Activated CD8-positive, alpha-beta T cell treated with anti-CD3 and anti-CD28 coated beads, Interleukin-2, amount 10 ng/mL, durations not matched to agents 7 days and 5 days (primary cell): ENCODE results near the gene EWSR1. TPM values are rescaled to one million over a fixed set of nuclear protein-coding genes. Genes with fewer than 3 reads are reported as not detected.
"Not testable (repeated sequence)": the region's sequence is repeated elsewhere in the genome, so short reads cannot be mapped to it uniquely, and the experiment has no call there.

Source experiments
- ATAC-seq: fragments of 150-1000 bp; cut with Tn5 transposase; one replicate; pipeline ENCODE4 v1.10.0; 2021; ENCODE audit warnings: moderate library complexity
- CTCF ChIA-PET: fragments of 350-600 bp; sonication (Branson Sonifier 250); formaldehyde crosslinking; loops from one replicate; lab custom pipeline; 2021; ENCODE audit warnings: antibody characterized with exemption; lab: Charles Lee
- POLR2A ChIA-PET: fragments of 350-600 bp; sonication (Branson Sonifier 250); formaldehyde crosslinking; loops from one replicate; lab custom pipeline; 2021; ENCODE audit warnings: antibody characterized with exemption; lab: Charles Lee
- DNase-seq: peaks from one replicate; pipeline ENCODE4 v3.0.0-alpha.2; 2020
- H3K27ac Mint-ChIP-seq: one replicate; pipeline ENCODE4 v1.8.0; 2021; ENCODE audit warnings: mild to moderate bottlenecking, mixed read lengths
- H3K27me3 Mint-ChIP-seq: one replicate; pipeline ENCODE4 v1.8.0; 2021; ENCODE audit warnings: low read depth, mixed read lengths
- H3K36me3 Mint-ChIP-seq: one replicate; pipeline ENCODE4 v1.8.0; 2021; ENCODE audit warnings: low read depth, mixed read lengths
- H3K4me1 Mint-ChIP-seq: one replicate; pipeline ENCODE4 v1.8.0; 2021; ENCODE audit warnings: low read depth, mixed read lengths
- H3K4me3 Mint-ChIP-seq: one replicate; pipeline ENCODE4 v1.8.0; 2021; ENCODE audit warnings: mild to moderate bottlenecking, mixed read lengths
- H3K9me3 Mint-ChIP-seq: one replicate; pipeline ENCODE4 v1.8.0; 2022; ENCODE audit warnings: mixed read lengths; ENCODE audit not compliant: insufficient read depth
- total RNA-seq, 2 experiments: library from RNA; stranded (reverse); gene quantifications; one replicate each; pipeline ENCODE4 v1.2.3, GENCODE V29; 2021

EWSR1 gene
- total RNA-seq, 2 experiments from 2014 or later = 323 to 326 TPM

DNA sequence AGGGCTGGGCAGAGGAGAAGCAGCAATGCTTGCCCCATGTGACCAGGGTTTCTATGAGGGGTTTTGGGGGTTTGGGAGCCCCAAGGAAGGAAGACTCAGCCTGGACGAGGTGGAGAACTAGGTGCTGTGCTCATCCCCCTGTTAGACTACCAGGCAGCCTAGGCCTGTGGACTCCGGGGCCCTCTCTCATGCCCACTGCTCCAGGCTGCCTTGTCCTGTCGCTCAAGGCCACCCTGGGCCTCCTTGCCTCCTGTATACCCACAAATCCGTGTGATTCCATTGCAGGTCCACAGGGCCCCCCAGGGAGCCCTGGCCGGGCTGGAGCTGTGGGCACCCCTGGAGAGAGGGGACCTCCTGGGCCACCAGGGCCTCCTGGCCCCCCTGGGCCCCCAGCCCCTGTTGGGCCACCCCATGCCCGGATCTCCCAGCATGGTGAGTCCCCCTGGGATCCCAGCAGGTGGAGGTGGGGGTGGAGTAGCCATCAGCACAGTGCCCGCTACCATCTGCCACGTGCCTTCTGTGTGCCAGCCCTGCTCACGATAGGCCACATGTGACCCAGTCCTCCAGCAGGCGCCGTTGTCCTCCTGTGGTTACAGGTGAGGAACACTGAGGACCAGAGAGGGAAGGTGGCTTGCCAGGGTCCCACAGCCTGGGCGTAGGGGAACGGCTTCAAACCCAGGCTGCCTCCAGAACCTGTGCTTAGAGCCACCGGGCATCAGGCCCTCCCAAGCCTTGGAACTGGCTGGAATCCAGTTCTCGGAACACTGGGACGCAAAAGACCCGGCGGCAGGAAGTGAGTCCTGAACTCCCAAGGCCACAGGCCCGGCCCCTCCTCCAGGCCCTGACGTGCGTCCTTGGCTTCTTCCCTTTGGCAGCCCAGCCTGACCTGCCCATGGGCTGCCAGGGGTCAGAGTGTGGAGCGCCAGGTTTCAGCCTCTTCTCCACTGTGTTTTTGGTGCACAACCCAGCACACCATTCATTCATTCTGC lies 35.8 kb upstream of the EWSR1 start:
- Mint-ChIP-seq H3K9me3 (peaks cover 4% of the 10 kb centered on the region), H3K27ac (no peak overlapping the region), H3K27me3 (peaks cover 7% of the 10 kb centered on the region), H3K36me3 (no peaks in the 10 kb centered on the region), H3K4me1 (no peaks in the 10 kb centered on the region), H3K4me3 (no peak overlapping the region)
- ChIA-PET CTCF (no interaction called here), POLR2A (no interaction called here)
- ATAC-seq (no peak), DNase-seq (no peak)

GRCh38 chr22:29233277-29233877 lies 34.7 kb upstream of the EWSR1 start:
- no peaks in the 10 kb centered on the region for H3K36me3 Mint-ChIP-seq
- peaks cover 4% of the 10 kb centered on the region for H3K9me3 Mint-ChIP-seq
- ChIA-PET POLR2A (no interaction called here), CTCF (interaction anchor here (1.0 to 1.2 kb wide), 2 partner anchors 12 to 13 kb away, joined by 3 to 4 read pairs; no protein-coding TSS in a partner anchor)
- H3K4me1 Mint-ChIP-seq = no peaks in the 10 kb centered on the region
- ATAC-seq (no peak), DNase-seq (no peak)
- no peak overlapping the region for H3K4me3 Mint-ChIP-seq
- H3K27me3 Mint-ChIP-seq = peaks cover 5% of the 10 kb centered on the region
- no peak overlapping the region for H3K27ac Mint-ChIP-seq

GRCh38 chr22:29240481-29240880 lies 27.6 kb upstream of the EWSR1 start:
- CTCF ChIA-PET, H3K4me1 Mint-ChIP-seq, ATAC-seq, H3K36me3 Mint-ChIP-seq, H3K27ac Mint-ChIP-seq, H3K4me3 Mint-ChIP-seq, DNase-seq: not testable (repeated sequence)
- H3K9me3 Mint-ChIP-seq = peaks cover 10% of the 10 kb centered on the region
- H3K27me3 Mint-ChIP-seq = peaks cover 17% of the 10 kb centered on the region
- POLR2A ChIA-PET = interaction anchor here (1.0 kb wide), 1 partner anchor 30 kb away, joined by 3 read pairs; no protein-coding TSS in a partner anchor

DNA sequence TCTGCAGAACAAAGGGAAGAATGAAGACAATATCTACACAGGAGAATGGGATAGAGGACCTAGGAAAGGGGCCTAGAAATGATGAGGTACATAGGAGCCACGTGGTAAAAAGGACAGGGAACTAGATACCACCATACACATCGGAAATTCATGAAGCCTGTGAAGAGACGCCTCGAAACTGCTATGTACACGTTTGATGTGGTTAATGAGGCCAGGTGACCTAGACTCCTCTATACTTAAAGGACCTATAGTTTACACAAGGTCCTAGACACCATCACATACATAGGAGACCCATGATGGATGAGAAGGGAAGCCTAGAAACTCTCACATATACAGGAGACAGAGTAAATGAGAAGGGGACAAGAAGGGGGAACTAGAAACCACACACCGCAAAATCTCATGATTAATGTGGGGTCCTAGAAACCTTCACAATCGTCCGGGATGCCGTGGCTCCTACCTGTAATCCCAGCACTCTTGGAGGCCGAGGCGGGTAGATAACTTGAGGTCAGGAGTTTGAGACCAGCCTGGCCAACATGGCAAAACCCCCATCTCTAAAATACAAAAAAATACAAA lies 24.1 kb upstream of the EWSR1 start:
- Mint-ChIP-seq H3K27ac (no peak overlapping the region), H3K9me3 (peaks cover 10% of the 10 kb centered on the region), H3K4me1 (peaks cover 2% of the 10 kb centered on the region), H3K4me3 (no peak overlapping the region), H3K36me3 (no peaks in the 10 kb centered on the region), H3K27me3 (peaks cover 17% of the 10 kb centered on the region)
- DNase-seq = no peak
- ChIA-PET CTCF (interaction anchor here (2.1 to 3.5 kb wide), 2 partner anchors 41 to 204 kb away, joined by 21 to 25 read pairs; no protein-coding TSS in a partner anchor), POLR2A (no interaction called here)
- ATAC-seq = no peak

GRCh38 chr22:29244785-29245625 lies 23.1 kb upstream of the EWSR1 start:
- CTCF ChIA-PET = interaction anchor here (0.6 to 3.5 kb wide), 30 partner anchors 9 to 759 kb away, joined by 3 to 25 read pairs (median 4); partner anchors contain the start of genes EMID1, EWSR1 and RHBDD3
- peaks cover 2% of the 10 kb centered on the region for H3K4me1 Mint-ChIP-seq
- H3K36me3 Mint-ChIP-seq = no peaks in the 10 kb centered on the region
- no peak for DNase-seq
- H3K27ac Mint-ChIP-seq = no peak overlapping the region
- peaks cover 14% of the 10 kb centered on the region for H3K27me3 Mint-ChIP-seq
- H3K9me3 Mint-ChIP-seq = peaks cover 10% of the 10 kb centered on the region
- H3K4me3 Mint-ChIP-seq = no peak overlapping the region
- POLR2A ChIA-PET = no interaction called here
- no peak for ATAC-seq

GRCh38 chr22:29245626-29246385 lies 22.3 kb upstream of the EWSR1 start:
- Mint-ChIP-seq H3K4me1 (peaks cover 2% of the 10 kb centered on the region), H3K36me3 (no peaks in the 10 kb centered on the region), H3K27ac (no peak overlapping the region), H3K9me3 (peaks cover 10% of the 10 kb centered on the region), H3K27me3 (peaks cover 15% of the 10 kb centered on the region), H3K4me3 (no peak overlapping the region)
- ATAC-seq (peak; percentile 86), DNase-seq (peak; percentile 79)
- ChIA-PET CTCF (interaction anchor here (0.6 to 3.5 kb wide), 33 partner anchors 9 to 759 kb away, joined by 3 to 25 read pairs (median 4); partner anchors contain the start of genes EMID1, EWSR1 and RHBDD3), POLR2A (no interaction called here)

DNA sequence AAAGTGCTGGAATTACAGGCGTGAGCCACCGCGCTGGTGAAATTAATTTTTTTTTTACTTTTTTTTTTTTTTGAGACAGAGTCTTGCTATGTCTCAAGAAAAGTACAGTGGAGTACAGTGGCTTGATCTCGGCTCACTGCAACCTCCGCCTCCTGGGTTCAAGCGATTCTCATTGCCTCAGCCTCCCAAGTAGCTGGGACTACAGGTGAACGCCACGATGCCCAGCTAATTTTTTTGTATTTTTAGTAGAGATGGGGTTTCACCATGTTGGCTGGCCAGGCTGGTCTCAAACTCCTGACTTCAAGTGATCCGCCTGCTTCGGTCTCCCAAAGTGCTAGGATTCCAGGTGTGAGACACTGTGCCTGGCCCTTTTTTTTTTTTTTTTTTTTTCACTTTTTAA lies 20.2 kb upstream of the EWSR1 start:
- H3K36me3 Mint-ChIP-seq, CTCF ChIA-PET, H3K27ac Mint-ChIP-seq, H3K4me1 Mint-ChIP-seq, H3K4me3 Mint-ChIP-seq, ATAC-seq, POLR2A ChIA-PET, H3K9me3 Mint-ChIP-seq, DNase-seq: not testable (repeated sequence)
- H3K27me3 Mint-ChIP-seq = peaks cover 16% of the 10 kb centered on the region

DNA sequence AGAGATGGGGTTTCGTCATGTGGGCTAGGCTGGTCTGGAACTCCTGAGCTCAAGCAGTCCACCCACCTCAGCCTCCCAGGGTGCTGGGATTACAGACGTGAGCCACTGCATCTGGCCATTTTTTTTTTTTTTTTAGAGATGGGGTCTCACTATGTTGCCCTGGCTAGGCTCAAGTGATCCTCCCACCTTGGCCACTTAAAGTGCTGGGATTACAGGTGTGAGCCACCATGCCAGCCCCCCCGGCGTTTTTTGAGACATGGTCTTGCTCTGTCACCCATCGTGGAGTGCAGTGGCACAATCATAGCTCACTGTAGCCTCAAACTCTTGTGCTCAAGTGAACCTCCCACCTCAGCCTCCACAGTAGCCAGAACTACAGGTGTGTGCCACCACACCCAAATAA lies 16.8 kb upstream of the EWSR1 start:
- ATAC-seq (no peak), DNase-seq (no peak)
- H3K36me3 Mint-ChIP-seq = no peaks in the 10 kb centered on the region
- ChIA-PET POLR2A (no interaction called here), CTCF (no interaction called here)
- H3K4me1 Mint-ChIP-seq = peaks cover 11% of the 10 kb centered on the region
- no peak overlapping the region for H3K27ac Mint-ChIP-seq
- no peak overlapping the region for H3K4me3 Mint-ChIP-seq
- peaks cover 7% of the 10 kb centered on the region for H3K27me3 Mint-ChIP-seq
- H3K9me3 Mint-ChIP-seq = no peaks in the 10 kb centered on the region

- no peak for ATAC-seq
- H3K27ac Mint-ChIP-seq = no peak overlapping the region
- no peaks in the 10 kb centered on the region for H3K9me3 Mint-ChIP-seq
- no peak overlapping the region for H3K4me3 Mint-ChIP-seq
- peaks cover 11% of the 10 kb centered on the region for H3K4me1 Mint-ChIP-seq
- H3K27me3 Mint-ChIP-seq = peaks cover 5% of the 10 kb centered on the region
- DNase-seq = no peak
- ChIA-PET POLR2A (no interaction called here), CTCF (no interaction called here)
- no peaks in the 10 kb centered on the region for H3K36me3 Mint-ChIP-seq
These were observed 15.8 kb upstream of the EWSR1 start for GRCh38 chr22:29251981-29252911.
